GM21576 (cell line): ENCODE results near the gene PTPRM.
A peak's percentile ranks its signal among the peaks of the same experiment; 100 is the strongest.

Source experiments
- ATAC-seq: cut with Tn5 transposase; IDR thresholded peaks from one replicate; pipeline ENCODE4 v1.9.1; 2021; ENCODE audit warnings: mild to moderate bottlenecking, moderate library complexity; ENCODE audit not compliant: unreplicated experiment

Gene PTPRM

DNA sequence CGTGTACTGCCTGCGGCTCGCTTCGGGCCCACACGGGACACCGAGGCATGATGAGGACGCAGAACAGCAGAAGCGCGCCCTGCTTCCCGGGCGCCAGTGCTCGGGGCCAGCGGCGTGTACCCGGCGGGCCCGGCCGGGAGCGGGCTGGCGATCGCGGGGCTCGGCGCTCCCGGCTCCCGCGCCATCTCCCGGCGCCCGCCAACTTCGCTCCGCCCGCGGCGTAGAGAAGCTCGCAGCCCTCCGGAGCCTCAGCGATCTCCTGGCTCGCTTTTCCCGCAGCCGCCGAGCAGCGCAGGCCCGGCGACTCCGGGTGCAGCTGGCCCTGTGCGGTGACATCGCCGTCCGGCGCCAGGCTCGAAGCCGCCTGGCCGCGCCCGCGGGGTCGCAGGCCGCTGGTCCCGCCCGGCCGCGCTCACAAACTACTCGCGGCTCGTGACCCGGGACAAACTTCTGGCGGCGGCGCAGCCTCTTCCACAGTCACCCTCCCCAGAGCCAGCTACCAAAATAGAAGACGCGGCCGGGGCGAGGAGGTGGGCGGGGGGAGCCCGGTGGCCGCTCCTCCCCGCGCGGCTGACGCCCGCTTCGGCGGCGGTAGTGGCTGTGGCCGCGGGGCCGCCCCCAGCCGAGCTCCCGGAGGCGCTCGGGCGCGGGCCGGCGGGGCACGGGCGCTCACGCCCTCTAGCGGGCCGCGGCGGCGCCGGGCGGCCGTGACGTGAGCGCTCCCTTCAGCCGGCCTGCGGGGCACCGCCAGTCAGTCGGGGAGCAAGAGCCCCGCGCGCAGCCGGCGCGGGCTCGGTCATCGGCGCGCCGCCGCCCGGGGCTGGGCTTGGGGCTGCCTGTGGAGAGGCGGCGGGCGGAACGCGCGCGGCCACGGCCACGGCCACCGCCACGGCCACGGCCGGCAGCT lies at the start of gene PTPRM:
TSS of gene PTPRM (plus strand) at position 750 of the 907 bp plus-strand sequence. CDS start 503 bp downstream, outside the sequence.
- peak; percentile 89 for ATAC-seq

DNA sequence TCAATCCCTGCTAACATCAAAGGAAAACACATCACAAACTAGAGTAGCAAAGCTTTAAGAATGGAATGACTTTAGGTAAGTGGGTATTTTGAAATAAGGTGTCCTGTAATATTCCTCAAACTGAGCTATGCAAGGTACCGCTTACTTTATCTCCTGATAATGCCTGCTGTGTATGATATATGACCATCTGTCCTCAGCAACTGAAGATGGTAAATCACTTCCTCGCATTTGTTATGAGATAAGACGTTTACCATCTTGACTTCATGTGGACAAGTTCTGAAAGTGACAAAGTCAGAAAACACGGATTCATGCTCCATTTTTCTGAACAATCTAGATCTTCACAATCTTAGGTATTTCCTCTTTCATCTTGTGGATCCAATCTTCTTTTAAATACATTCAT lies 49.3 kb upstream of the PTPRM start:
- ATAC-seq = no peak

DNA sequence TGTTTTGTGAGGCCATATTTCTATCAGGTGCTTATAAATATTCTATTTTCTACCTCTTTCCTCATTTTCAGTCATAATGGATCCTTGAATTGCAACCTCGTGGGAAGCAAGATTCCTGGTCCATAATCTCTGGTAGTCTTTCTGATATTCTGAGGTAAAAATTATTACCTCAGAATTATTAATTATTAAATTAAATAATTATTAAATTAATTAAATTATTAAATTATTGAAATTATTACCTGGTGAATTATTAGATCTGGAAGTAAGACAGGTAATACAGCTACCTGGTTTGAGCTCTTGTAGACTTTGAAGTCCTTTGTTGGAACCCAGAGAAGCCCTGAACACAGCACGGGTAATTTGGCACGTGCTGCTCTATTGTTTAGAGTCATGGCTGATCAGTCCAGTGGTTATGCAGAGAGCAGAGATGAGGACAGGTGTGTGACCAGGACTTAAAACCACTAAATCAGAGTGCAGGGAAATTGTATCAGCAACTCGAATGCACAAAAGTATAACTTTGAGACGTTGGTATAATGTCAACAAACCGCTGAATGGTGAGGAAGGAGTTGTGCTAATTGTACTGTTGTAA lies 46.8 kb upstream of the PTPRM start:
- ATAC-seq = no peak

- no peak for ATAC-seq
These were observed 45.8 kb upstream of the PTPRM start for GRCh38 chr18:7521226-7521856.

DNA sequence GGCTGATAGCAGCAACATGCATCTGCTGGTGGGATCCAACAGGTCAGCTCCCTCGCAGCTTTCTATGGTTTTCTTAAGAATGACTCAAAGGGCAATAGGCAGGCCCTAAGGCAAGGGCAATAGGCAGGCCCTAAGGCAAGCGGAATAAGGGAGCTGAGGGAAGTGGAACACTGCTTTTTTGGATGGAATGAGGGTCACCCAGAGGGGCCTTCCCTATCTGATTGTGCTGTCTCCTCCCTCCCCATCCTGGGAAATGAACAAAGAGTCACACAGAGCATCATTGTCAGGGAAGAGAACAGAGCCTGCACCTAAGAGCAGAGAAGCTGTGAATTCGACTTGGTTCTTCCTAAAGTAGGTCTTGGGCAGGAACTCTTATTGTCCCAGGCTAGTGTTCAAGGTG lies 43.3 kb upstream of the PTPRM start:
- ATAC-seq = no peak

DNA sequence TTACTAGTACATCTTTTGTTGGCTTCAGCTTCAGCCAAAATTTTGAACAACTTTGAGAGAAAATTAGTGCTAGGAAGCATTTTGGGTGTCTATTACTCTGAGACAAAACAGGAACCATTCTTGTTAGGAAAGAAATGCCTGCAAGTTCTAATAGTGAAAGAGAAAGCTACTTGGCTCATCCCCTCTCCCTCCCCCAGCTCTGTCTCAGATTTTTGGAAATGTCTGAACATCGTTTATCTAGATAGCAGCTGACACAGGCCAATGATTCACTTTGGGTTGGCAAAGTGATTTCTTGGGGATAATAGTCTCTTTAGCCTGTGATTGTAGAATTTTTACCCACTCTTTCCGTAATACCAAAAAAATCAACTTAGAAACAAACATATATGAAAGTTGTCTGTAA lies 42.3 kb upstream of the PTPRM start:
- ATAC-seq = no peak

GRCh38 chr18:7532942-7533341 lies 34.2 kb upstream of the PTPRM start:
- no peak for ATAC-seq

GRCh38 chr18:7535436-7536205 lies 31.5 kb upstream of the PTPRM start:
- no peak for ATAC-seq

GRCh38 chr18:7537145-7537544 lies 30.0 kb upstream of the PTPRM start:
- no peak for ATAC-seq

GRCh38 chr18:7541835-7542234 lies 25.3 kb upstream of the PTPRM start:
- ATAC-seq = no peak

GRCh38 chr18:7544686-7545085 lies 22.4 kb upstream of the PTPRM start:
- no peak for ATAC-seq

- ATAC-seq = no peak
These were observed 21.4 kb upstream of the PTPRM start for GRCh38 chr18:7545734-7546133.

GRCh38 chr18:7548221-7548620 lies 18.9 kb upstream of the PTPRM start:
- no peak for ATAC-seq

- ATAC-seq = no peak
These were observed 18.4 kb upstream of the PTPRM start for GRCh38 chr18:7548721-7549120.

DNA sequence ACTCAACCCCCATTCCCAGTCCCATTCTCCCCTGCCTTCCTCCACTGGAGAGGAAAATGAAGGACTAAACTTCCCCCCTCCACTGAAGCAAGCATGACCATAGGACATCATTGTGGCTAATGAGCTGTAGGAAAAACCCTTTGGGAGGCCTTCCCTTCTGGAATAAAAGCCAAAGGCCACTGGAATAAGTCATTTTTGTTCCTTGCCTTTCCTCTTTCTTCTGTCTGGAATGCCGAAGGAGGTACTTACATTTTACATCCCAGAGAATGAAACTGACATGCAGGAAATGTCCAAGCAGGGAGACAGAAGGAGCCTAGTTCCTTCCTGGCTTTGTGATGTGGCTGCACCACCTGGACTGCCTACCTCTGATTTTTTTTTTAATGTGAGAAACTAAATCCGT lies 9.1 kb upstream of the PTPRM start:
- ATAC-seq = no peak

GRCh38 chr18:7558769-7559168 lies 8.3 kb upstream of the PTPRM start:
- ATAC-seq = no peak

GRCh38 chr18:7559709-7560319 lies 7.3 kb upstream of the PTPRM start:
- no peak for ATAC-seq

- ATAC-seq = no peak
These were observed 5.1 kb upstream of the PTPRM start for GRCh38 chr18:7561909-7562460.

DNA sequence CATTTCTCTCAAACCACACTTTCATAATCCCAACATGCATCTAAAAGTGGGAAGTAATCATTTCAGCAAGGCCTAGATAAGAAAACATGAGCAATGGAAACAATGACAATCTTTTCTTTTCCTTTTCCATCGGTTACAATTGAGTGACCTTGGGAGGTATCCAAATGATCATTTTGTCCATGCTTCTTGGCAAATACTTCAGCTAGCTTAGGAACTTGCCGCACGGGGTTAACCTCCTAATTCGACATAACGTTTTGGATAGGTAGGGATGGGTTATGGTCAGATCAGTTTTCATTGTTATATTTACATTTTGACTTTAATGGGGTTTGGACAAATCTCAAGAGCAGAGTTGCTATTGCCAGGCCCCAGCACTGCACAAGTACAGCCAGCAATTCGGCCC lies 4.6 kb upstream of the PTPRM start:
- no peak for ATAC-seq

DNA sequence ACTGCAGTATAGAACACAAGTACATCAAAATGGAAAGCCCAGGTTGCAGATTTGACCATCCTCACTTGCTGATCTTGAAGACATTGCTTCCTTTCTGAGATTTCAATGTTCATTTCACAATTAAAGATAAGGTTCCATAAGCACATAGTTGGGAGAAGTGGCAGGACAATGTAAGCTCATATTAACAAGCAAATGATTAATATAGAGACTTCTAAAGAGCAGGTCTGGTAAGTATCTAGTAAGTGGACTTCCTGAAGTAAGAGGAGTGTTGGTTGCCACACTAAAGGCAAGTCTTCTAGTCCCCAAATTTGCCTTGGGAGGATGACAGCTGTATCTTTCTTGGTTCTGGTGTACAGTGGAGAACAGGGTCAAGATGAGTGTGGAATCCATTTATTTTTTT lies 1.4 kb upstream of the PTPRM start:
- ATAC-seq = no peak

- ATAC-seq = no peak
These were observed 911 bp upstream of the PTPRM start for GRCh38 chr18:7566244-7566566.
